ENCODE measurements around the gene TFEB. TPM values are rescaled to one million over a fixed set of nuclear protein-coding genes. Genes with fewer than 3 reads are reported as not detected.

Gene TFEB
- total RNA-seq, 1 experiment from 2014 or later = 3.6 TPM

GRCh38 chr6:41723530-41724227 lies 11.7 kb downstream of the TFEB start:
- DNase-seq (ENCODE audit: low read depth) = peak; percentile 76

- DNase-seq (ENCODE audit: low read depth) = no peak
Measured at GRCh38 chr6:41722969-41723529, 12.4 kb downstream of the TFEB start.

GRCh38 chr6:41721414-41721813 lies 14.0 kb downstream of the TFEB start:
- no peak for DNase-seq (ENCODE audit: low read depth)

GRCh38 chr6:41720783-41721182 lies 14.6 kb downstream of the TFEB start:
- no peak for DNase-seq (ENCODE audit: low read depth)

- no peak for DNase-seq (ENCODE audit: low read depth)
Measured at GRCh38 chr6:41720262-41720620, 15.2 kb downstream of the TFEB start.

GRCh38 chr6:41719436-41720261 lies 15.8 kb downstream of the TFEB start:
- DNase-seq (ENCODE audit: low read depth) = no peak

- no peak for DNase-seq (ENCODE audit: low read depth)
Measured at GRCh38 chr6:41718828-41719227, 16.6 kb downstream of the TFEB start.

GRCh38 chr6:41717392-41717736 lies 18.0 kb downstream of the TFEB start:
- DNase-seq (ENCODE audit: low read depth) = no peak

- DNase-seq (ENCODE audit: low read depth) = no peak
Measured at GRCh38 chr6:41716516-41717391, 18.7 kb downstream of the TFEB start.

GRCh38 chr6:41715795-41716515 lies 19.5 kb downstream of the TFEB start:
- DNase-seq (ENCODE audit: low read depth) = no peak

- no peak for DNase-seq (ENCODE audit: low read depth)
Measured at GRCh38 chr6:41714556-41715273, 20.7 kb downstream of the TFEB start.

GRCh38 chr6:41713650-41714291 lies 21.6 kb downstream of the TFEB start:
- DNase-seq (ENCODE audit: low read depth) = peak; percentile 29

- DNase-seq (ENCODE audit: low read depth) = peak; percentile 61
Measured at GRCh38 chr6:41713159-41713649, 22.2 kb downstream of the TFEB start.

GRCh38 chr6:41712651-41713103 lies 22.7 kb downstream of the TFEB start:
- DNase-seq (ENCODE audit: low read depth) = no peak

GRCh38 chr6:41711323-41712038 lies 23.9 kb downstream of the TFEB start:
- no peak for DNase-seq (ENCODE audit: low read depth)

- no peak for DNase-seq (ENCODE audit: low read depth)
Measured at GRCh38 chr6:41709375-41709774, 26.0 kb downstream of the TFEB start.

- no peak for DNase-seq (ENCODE audit: low read depth)
Measured at GRCh38 chr6:41708856-41709255, 26.6 kb downstream of the TFEB start.

- DNase-seq (ENCODE audit: low read depth) = no peak
Measured at GRCh38 chr6:41707565-41708200, 27.7 kb downstream of the TFEB start.
